C4-2B (cell line): Measurements from ENCODE around the gene TSHB.

Experiments used
- H3K27ac ChIP-seq: fragments of 450-650 bp; 2 replicates; pipeline ENCODE4 v1.5.1; 2017
- CTCF ChIP-seq: fragments of 450-650 bp; conservative IDR thresholded peaks from 2 replicates; pipeline ENCODE4 v1.5.1; 2017; ENCODE audit warnings: mild to moderate bottlenecking
- ZFX ChIP-seq: fragments of 450-650 bp; IDR thresholded peaks from 2 replicates; pipeline ENCODE4 v1.6.1; 2017

The TSHB gene

GRCh38 chr1:115067161-115067859 is 37.7 kb downstream of the TSHB start:
- TF ChIP-seq CTCF (no peak), ZFX (no peak)
- H3K27ac ChIP-seq: no peak overlapping the region

GRCh38 chr1:115068826-115069585 is 39.4 kb downstream of the TSHB start:
- H3K27ac ChIP-seq: no peak overlapping the region

DNA sequence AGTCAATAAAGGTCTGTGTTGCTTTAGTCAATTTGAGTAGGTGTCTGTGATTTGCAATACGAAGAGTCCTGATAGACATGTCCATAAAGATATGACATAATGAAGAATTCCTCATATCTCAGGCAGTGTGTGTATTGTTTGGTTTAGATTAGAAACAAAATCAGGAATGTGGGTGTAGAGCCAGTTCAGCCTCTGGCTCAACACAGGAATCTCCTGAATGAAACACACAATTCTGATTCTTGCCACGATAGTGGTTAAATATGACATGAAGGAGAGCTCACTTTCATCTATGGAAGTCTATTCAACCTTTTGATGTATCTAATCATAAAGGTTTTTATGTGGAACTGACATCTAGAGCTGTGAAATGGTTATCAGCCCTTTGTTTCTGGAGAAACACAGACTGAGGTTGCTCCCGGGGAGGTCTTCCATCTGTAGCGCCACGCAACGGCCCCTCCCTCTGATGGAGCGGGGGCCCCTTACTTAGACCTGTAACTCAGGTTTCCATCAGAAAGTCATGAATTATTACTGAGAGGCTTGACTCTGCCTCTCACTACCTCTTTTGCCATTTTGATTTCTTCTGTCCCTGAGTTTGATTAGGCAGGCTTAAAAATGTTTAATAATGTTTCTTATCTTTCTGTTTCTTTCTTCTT is 40.2 kb downstream of the TSHB start:
- TF ChIP-seq ZFX (no peak), CTCF (no peak)

More at GRCh38 chr1:115068826-115069585, 39.4 kb downstream of the TSHB start:
- TF ChIP-seq CTCF: no peak
- TF ChIP-seq ZFX: no peak

GRCh38 chr1:115071012-115071664 is 41.5 kb downstream of the TSHB start:
- no peak for TF ChIP-seq CTCF
- TF ChIP-seq ZFX: no peak
- no peak overlapping the region for H3K27ac ChIP-seq

More for the DNA sequence above, 40.2 kb downstream of the TSHB start:
- H3K27ac ChIP-seq: no peak overlapping the region

GRCh38 chr1:115073298-115074087 is 43.9 kb downstream of the TSHB start:
- TF ChIP-seq ZFX (no peak), CTCF (no peak)
- H3K27ac ChIP-seq: no peak overlapping the region

DNA sequence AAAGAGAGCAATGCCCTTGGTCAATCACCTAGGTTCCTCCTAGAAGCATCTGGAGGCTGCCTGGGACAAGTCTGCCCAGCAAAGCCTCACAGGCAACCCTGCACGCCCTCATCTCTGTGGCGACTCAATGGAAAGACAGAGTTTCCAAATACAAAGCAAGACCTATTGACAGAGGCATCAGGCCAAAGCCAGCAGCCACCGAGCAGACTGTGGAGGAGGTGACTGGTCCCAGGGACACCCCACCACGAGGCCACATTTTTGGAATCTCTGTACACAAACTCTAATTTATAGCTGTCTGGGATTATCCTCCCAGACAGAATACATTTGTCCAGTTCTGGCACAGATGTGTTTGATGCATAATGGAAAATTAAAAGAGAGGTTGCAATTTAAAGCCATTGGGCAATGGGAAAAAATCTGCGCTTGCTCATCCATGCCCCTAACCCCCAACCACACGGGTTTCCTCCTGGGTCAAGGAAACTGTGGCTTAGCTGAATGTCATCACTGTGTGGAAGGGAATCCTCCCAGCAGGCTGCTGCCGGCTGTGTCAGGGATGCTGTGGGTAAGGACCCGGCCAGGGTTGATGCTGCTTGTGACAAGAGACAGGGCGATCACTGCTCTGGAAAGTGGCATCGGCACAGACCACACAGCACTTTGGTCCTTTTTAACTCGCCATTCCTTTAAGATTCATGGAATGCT is 45.4 kb downstream of the TSHB start:
- TF ChIP-seq ZFX: no peak
- no peak for TF ChIP-seq CTCF
- no peak overlapping the region for H3K27ac ChIP-seq
